HG02588 (cell line): ENCODE data around the gene CBR3.
"Not testable (repeated sequence)": the region's sequence is repeated elsewhere in the genome, so short reads cannot be mapped to it uniquely, and the experiment has no call there.

ENCODE experiments used
- ATAC-seq: cut with Tn5 transposase; IDR thresholded peaks from one replicate; pipeline ENCODE4 v1.9.1; 2021; ENCODE audit warnings: mild to moderate bottlenecking, moderate library complexity; ENCODE audit not compliant: unreplicated experiment

CBR3 gene

GRCh38 chr21:36134803-36135390 lies at the start of gene CBR3:
Gene CBR3, plus strand, starts transcription at chr21:36135079. Its CDS starts 114 bp downstream, at chr21:36135193.
- ATAC-seq, result no peak

GRCh38 chr21:36087362-36088138 lies 47.3 kb upstream of the CBR3 start:
- no peak for ATAC-seq

- ATAC-seq, result no peak
Observed at GRCh38 chr21:36089946-36090345, 44.9 kb upstream of the CBR3 start.

- ATAC-seq, result no peak
Observed at GRCh38 chr21:36092681-36093080, 42.2 kb upstream of the CBR3 start.

GRCh38 chr21:36093512-36093911 lies 41.4 kb upstream of the CBR3 start:
- ATAC-seq, result no peak

- ATAC-seq, result no peak
Observed at GRCh38 chr21:36096398-36097290, 38.2 kb upstream of the CBR3 start.

- no peak for ATAC-seq
Observed at GRCh38 chr21:36097427-36098181, 37.3 kb upstream of the CBR3 start.

- ATAC-seq, result no peak
Observed at GRCh38 chr21:36098182-36098532, 36.7 kb upstream of the CBR3 start.

- ATAC-seq, result no peak
Observed at GRCh38 chr21:36099000-36099399, 35.9 kb upstream of the CBR3 start.

GRCh38 chr21:36099695-36100211 lies 35.1 kb upstream of the CBR3 start:
- not testable (repeated sequence) for ATAC-seq

- no peak for ATAC-seq
Observed at GRCh38 chr21:36100971-36101641, 33.8 kb upstream of the CBR3 start.

- ATAC-seq, result no peak
Observed at GRCh38 chr21:36103434-36103833, 31.4 kb upstream of the CBR3 start.

GRCh38 chr21:36104317-36105300 lies 30.3 kb upstream of the CBR3 start:
- no peak for ATAC-seq

- ATAC-seq, result no peak
Observed at GRCh38 chr21:36105327-36105842, 29.5 kb upstream of the CBR3 start.

- no peak for ATAC-seq
Observed at GRCh38 chr21:36109868-36110267, 25.0 kb upstream of the CBR3 start.

GRCh38 chr21:36111238-36111637 lies 23.6 kb upstream of the CBR3 start:
- ATAC-seq, result no peak

- ATAC-seq, result no peak
Observed at GRCh38 chr21:36113647-36114428, 21.0 kb upstream of the CBR3 start.

- no peak for ATAC-seq
Observed at GRCh38 chr21:36115138-36115730, 19.6 kb upstream of the CBR3 start.
